Activated CD8-positive, alpha-beta T cell treated with anti-CD3 and anti-CD28 coated beads for 36 hours (primary cell): ENCODE results near the gene MZB1. TPM values are rescaled to one million over a fixed set of nuclear protein-coding genes. Genes with fewer than 3 reads are reported as not detected.
A peak's percentile ranks its signal among the peaks of the same experiment; 100 is the strongest.

Source experiments
- ATAC-seq: fragments of 200-7000 bp; cut with Tn5 transposase; one replicate; pipeline ENCODE4 v1.10.0; 2021; ENCODE audit warnings: mild to moderate bottlenecking, moderate library complexity
- CTCF ChIA-PET: fragments of 350-600 bp; sonication (Branson Sonifier 250); formaldehyde crosslinking; loops from one replicate; lab custom pipeline; 2021; ENCODE audit warnings: antibody characterized with exemption; lab: Charles Lee
- POLR2A ChIA-PET: fragments of 350-600 bp; sonication (Branson Sonifier 250); formaldehyde crosslinking; loops from one replicate; lab custom pipeline; 2021; ENCODE audit warnings: antibody characterized with exemption; lab: Charles Lee
- DNase-seq: peaks from one replicate; pipeline ENCODE4 v3.0.0-alpha.2; 2020
- H3K27ac Mint-ChIP-seq: one replicate; pipeline ENCODE4 v1.8.0; 2021; ENCODE audit warnings: mild to moderate bottlenecking, mixed read lengths
- H3K27me3 Mint-ChIP-seq: one replicate; pipeline ENCODE4 v1.8.0; 2021; ENCODE audit warnings: mixed read lengths
- H3K36me3 Mint-ChIP-seq: one replicate; pipeline ENCODE4 v1.8.0; 2021; ENCODE audit warnings: low read depth, mixed read lengths
- H3K4me1 Mint-ChIP-seq: one replicate; pipeline ENCODE4 v1.8.0; 2021; ENCODE audit warnings: low read depth, mixed read lengths
- H3K4me3 Mint-ChIP-seq: one replicate; pipeline ENCODE4 v1.8.0; 2021; ENCODE audit warnings: mild to moderate bottlenecking, moderate library complexity, mixed read lengths
- H3K9me3 Mint-ChIP-seq: one replicate; pipeline ENCODE4 v1.8.0; 2021; ENCODE audit warnings: mixed read lengths
- CTCF ChIP-seq: fragments of 200-600 bp; IDR thresholded peaks from one replicate; pipeline ENCODE4 v1.8.0; 2022; ENCODE audit warnings: antibody characterized with exemption, mild to moderate bottlenecking
- intact Hi-C: fragments of 100-400 bp; cut with micrococcal nuclease; formaldehyde crosslinking; loops from one replicate; pipeline ENCODE4 v1.10.0; 2022
- total RNA-seq, 2 experiments: library from RNA; stranded (reverse); gene quantifications; one replicate each; pipeline ENCODE4 v1.2.3, GENCODE V29; 2021

Gene MZB1
- total RNA-seq, 2 experiments from 2014 or later, result 14.4 to 14.5 TPM

- no peak for ATAC-seq
- Mint-ChIP-seq H3K36me3 (peaks cover 31% of the 10 kb centered on the region), H3K27me3 (no peaks in the 10 kb centered on the region), H3K9me3 (no peaks in the 10 kb centered on the region), H3K4me1 (peaks cover 35% of the 10 kb centered on the region), H3K27ac (no peak within 1 kb of the TSS), H3K4me3 (peak within 1 kb of the TSS; percentile 96)
- no peak for DNase-seq
- intact Hi-C loops, result loop anchor here (5.0 kb wide), 2 partner anchors 53 to 98 kb away; partner anchors contain the start of gene PAIP2
- CTCF ChIA-PET, result interaction anchor here (1.0 to 4.8 kb wide), 4 partner anchors 8 to 119 kb away, joined by 3 to 34 read pairs (median 4); partner anchors contain the start of genes PAIP2 and SPATA24
- POLR2A ChIA-PET, result interaction anchor here (1.0 to 1.9 kb wide), 6 partner anchors 9 to 98 kb away, joined by 3 to 5 read pairs (median 5); partner anchors contain the start of genes PAIP2 and SPATA24
- no peak for TF ChIP-seq CTCF
Observed at GRCh38 chr5:139394654-139395566, 5.2 kb upstream of the MZB1 start, which contains the start of gene PROB1. Gene PROB1, minus strand, starts transcription at chr5:139395104. Its CDS starts 23 bp downstream, at chr5:139395081.

- Mint-ChIP-seq H3K4me3 (peak overlapping the region; percentile 96), H3K9me3 (no peaks in the 10 kb centered on the region), H3K27me3 (no peaks in the 10 kb centered on the region), H3K27ac (no peak overlapping the region), H3K4me1 (peaks cover 35% of the 10 kb centered on the region), H3K36me3 (peaks cover 36% of the 10 kb centered on the region)
- DNase-seq, result peak; percentile 80
- CTCF ChIA-PET, result interaction anchor here (1.0 to 4.8 kb wide), 4 partner anchors 9 to 119 kb away, joined by 4 to 34 read pairs (median 4); partner anchors contain the start of gene SPATA24
- intact Hi-C loops, result loop anchor here (5.0 kb wide), 2 partner anchors 52 to 97 kb away; partner anchors contain the start of gene PAIP2
- POLR2A ChIA-PET, result interaction anchor here (1.0 to 1.9 kb wide), 4 partner anchors 9 to 52 kb away, joined by 5 read pairs; partner anchors contain the start of genes PAIP2 and SPATA24
- peak; percentile 86 for TF ChIP-seq CTCF
- peak; percentile 7 for ATAC-seq
Observed at GRCh38 chr5:139394123-139394653, 4.5 kb upstream of the MZB1 start.

GRCh38 chr5:139393497-139394122, 3.9 kb upstream of the MZB1 start:
- ATAC-seq (no peak), DNase-seq (peak; percentile 50)
- ChIA-PET POLR2A (interaction anchor here (1.3 to 4.4 kb wide), 4 partner anchors 22 to 100 kb away, joined by 5 to 28 read pairs (median 5); partner anchors contain the start of genes MATR3 and PAIP2), CTCF (interaction anchor here (1.0 to 4.8 kb wide), 5 partner anchors 9 to 120 kb away, joined by 3 to 34 read pairs (median 4); partner anchors contain the start of genes SPATA24 and STING1)
- TF ChIP-seq CTCF, result no peak
- peaks cover 36% of the 10 kb centered on the region for H3K36me3 Mint-ChIP-seq
- H3K4me3 Mint-ChIP-seq, result peak overlapping the region; percentile 96
- H3K4me1 Mint-ChIP-seq, result peaks cover 37% of the 10 kb centered on the region
- intact Hi-C loops, result loop anchor here (5.0 kb wide), 2 partner anchors 51 to 96 kb away; partner anchors contain the start of gene PAIP2
- H3K27me3 Mint-ChIP-seq, result no peaks in the 10 kb centered on the region
- H3K9me3 Mint-ChIP-seq, result no peaks in the 10 kb centered on the region
- peak overlapping the region; percentile 93 for H3K27ac Mint-ChIP-seq

- Mint-ChIP-seq H3K4me3 (peak overlapping the region; percentile 96), H3K27ac (peak overlapping the region; percentile 93), H3K9me3 (no peaks in the 10 kb centered on the region), H3K36me3 (peaks cover 36% of the 10 kb centered on the region), H3K4me1 (peaks cover 43% of the 10 kb centered on the region), H3K27me3 (no peaks in the 10 kb centered on the region)
- ChIA-PET CTCF (interaction anchor here (0.6 to 4.8 kb wide), 7 partner anchors 10 to 121 kb away, joined by 3 to 34 read pairs (median 3); partner anchors contain the start of genes SPATA24 and STING1), POLR2A (interaction anchor here (0.7 to 4.4 kb wide), 5 partner anchors 11 to 102 kb away, joined by 3 to 28 read pairs (median 5); partner anchors contain the start of genes MATR3, PAIP2 and SPATA24)
- intact Hi-C loops, result loop anchor here (5.0 kb wide), 2 partner anchors 51 to 96 kb away; partner anchors contain the start of gene PAIP2
- peak; percentile 69 for ATAC-seq
- DNase-seq, result peak; percentile 94
- TF ChIP-seq CTCF, result peak; percentile 97
Observed at GRCh38 chr5:139392678-139393496, 3.2 kb upstream of the MZB1 start.
